GM08714 (cell line): ENCODE results near the gene CLCN5.
"Not testable (repeated sequence)": the region's sequence is repeated elsewhere in the genome, so short reads cannot be mapped to it uniquely, and the experiment has no call there.

ENCODE experiments used
- H3K4me3 ChIP-seq: fragments of 200-500 bp; sonication (Bioruptor generic); 2 replicates; pipeline ENCODE4 v1.5.1; 2014; ENCODE audit warnings: mild to moderate bottlenecking, low read length, inconsistent platforms
- ZNF274 ChIP-seq: IDR thresholded peaks from 2 replicates; pipeline ENCODE4 v1.6.1; 2012; ENCODE audit warnings: mild to moderate bottlenecking, low read depth, low read length

Gene CLCN5

GRCh38 chrX:49995107-49995731 lies 72.8 kb downstream of the CLCN5 start:
- TF ChIP-seq ZNF274: no peak

GRCh38 chrX:49995795-49996455 lies 73.5 kb downstream of the CLCN5 start:
- no peak for TF ChIP-seq ZNF274

More at GRCh38 chrX:49995107-49995731, 72.8 kb downstream of the CLCN5 start:
- no peak overlapping the region for H3K4me3 ChIP-seq

DNA sequence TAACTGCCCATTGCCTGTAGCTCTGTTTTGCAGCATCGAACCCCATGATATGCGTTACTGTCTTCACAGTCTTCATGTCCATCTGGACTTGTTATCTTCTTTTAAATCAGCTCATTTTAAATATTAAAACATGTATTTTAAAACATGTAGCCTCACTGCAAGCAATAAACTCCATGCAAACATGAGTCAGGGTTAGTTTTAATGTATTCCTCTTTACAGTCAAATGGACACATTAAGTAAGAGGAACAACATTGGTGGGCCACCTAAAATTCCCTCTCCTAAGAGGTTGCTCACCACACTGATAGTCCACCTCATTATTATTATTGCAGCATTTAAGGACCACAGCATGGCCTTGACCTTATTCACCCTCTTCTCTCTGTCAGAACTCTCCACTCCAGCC lies 74.1 kb downstream of the CLCN5 start:
- H3K4me3 ChIP-seq: no peak overlapping the region
- TF ChIP-seq ZNF274: no peak

More at GRCh38 chrX:49995795-49996455, 73.5 kb downstream of the CLCN5 start:
- H3K4me3 ChIP-seq: no peak overlapping the region

GRCh38 chrX:49999087-49999486 lies 76.7 kb downstream of the CLCN5 start:
- no peak overlapping the region for H3K4me3 ChIP-seq
- no peak for TF ChIP-seq ZNF274

- TF ChIP-seq ZNF274: no peak
- H3K4me3 ChIP-seq: no peak overlapping the region
These were observed 78.6 kb downstream of the CLCN5 start for GRCh38 chrX:50000937-50001542.

DNA sequence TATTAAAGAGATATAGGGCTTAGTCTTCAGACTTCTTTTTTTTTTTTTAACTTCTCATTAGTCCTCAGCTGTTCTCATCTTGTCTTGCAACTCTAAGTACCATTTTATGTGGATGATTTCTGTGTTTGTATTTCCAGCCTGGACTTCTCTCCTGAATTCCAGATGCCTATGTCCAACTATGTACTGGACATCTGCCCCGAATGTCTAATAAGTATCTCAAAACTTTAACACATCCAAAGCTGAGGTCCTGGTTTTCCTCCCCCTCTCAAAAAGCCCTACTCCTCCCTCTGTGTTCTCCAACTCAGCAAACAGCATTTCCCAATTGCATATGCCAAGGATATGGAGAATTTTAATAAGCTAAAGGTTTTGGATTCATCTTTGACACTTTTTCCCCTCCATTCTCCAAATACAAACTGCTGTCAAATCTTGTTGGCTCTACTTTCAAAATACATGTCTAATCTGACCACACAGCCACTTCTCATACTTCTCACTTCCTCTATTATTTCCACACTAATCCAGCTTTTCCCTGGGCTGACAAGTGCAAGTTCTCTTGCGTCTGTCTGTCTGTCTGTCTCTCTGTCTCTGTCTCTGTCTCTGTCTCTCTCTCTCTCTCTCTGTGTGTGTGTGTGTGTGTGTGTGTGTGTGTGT lies 79.8 kb downstream of the CLCN5 start:
- TF ChIP-seq ZNF274: no peak
- no peak overlapping the region for H3K4me3 ChIP-seq

GRCh38 chrX:50003467-50003866 lies 81.1 kb downstream of the CLCN5 start:
- no peak overlapping the region for H3K4me3 ChIP-seq
- no peak for TF ChIP-seq ZNF274

DNA sequence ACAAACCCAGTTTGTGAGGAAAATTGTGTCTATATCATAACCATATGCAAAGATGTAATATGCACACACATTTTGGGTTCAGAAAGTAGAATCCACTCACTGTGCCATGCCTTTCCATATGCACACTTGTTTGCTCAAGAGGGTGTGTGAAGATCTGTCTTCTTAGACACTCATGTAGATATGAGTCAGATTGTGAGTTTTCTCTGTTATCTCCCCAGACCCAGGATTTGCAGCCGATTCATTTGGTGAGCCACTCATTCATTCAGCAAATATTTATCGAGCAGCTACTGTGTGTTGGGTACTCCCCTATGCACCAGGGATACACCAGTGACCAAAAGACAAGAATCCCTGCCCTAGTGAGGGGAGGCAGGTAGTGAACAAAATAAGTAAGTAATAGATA lies 81.5 kb downstream of the CLCN5 start:
- H3K4me3 ChIP-seq: no peak overlapping the region
- no peak for TF ChIP-seq ZNF274

- not testable (repeated sequence) for H3K4me3 ChIP-seq
These were observed 103.2 kb downstream of the CLCN5 start for GRCh38 chrX:50025591-50025990.

- TF ChIP-seq ZNF274: no peak
- H3K4me3 ChIP-seq: no peak overlapping the region
These were observed 112.7 kb downstream of the CLCN5 start for GRCh38 chrX:50035126-50035525.

- no peak overlapping the region for H3K4me3 ChIP-seq
- TF ChIP-seq ZNF274: no peak
These were observed 114.0 kb downstream of the CLCN5 start for GRCh38 chrX:50036426-50036825.

DNA sequence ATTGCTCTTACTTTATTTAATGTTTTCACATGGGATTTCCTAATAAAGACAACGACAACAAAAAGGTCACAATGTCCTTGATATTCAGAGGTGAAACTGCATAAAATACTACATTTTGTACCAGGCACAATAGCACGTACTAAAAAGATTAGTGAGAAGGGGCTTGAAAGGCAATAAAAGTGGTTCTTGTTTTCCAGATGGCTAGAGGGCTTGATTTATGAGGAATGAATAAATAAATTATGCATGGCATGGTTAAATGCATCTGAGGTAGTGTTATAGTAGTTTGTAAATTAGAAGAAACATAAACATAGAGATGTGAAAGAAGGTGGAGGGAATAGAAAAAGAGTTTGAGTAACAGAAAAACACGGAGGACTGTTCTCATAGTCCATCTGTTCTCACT lies 123.4 kb downstream of the CLCN5 start:
- no peak for TF ChIP-seq ZNF274
- H3K4me3 ChIP-seq: no peak overlapping the region

GRCh38 chrX:50049228-50049627 lies 126.8 kb downstream of the CLCN5 start:
- no peak for TF ChIP-seq ZNF274
- no peak overlapping the region for H3K4me3 ChIP-seq

DNA sequence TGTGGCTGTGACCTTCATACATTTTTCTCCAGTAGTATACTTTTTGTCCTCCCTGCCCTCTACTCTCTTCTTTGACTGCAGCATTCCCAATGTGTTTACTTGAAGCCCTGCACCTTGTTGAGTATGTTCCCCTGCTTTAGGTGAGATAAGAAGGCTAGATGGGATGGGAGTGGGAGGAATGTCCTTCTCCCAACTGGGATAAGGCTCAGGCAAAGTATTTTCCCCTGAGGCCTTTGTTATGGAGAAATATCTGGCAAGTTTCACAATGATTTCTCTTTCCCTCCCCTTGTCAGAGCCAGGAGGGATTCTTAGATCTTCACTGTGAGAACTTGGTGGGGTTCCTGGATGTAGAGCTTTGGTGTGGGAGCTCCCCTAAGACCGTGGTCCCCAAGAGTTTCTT lies 131.8 kb downstream of the CLCN5 start:
- no peak for TF ChIP-seq ZNF274
- H3K4me3 ChIP-seq: no peak overlapping the region

- H3K4me3 ChIP-seq: no peak overlapping the region
- TF ChIP-seq ZNF274: no peak
These were observed 144.0 kb downstream of the CLCN5 start for GRCh38 chrX:50066318-50066937.
